Hematopoietic multipotent progenitor cell treated with erythropoietin and hydrocortisone succinate and interleukin-3 and kit ligand, for 8 days (in vitro differentiated cells): Measurements from ENCODE around the gene RBM28.
A peak's percentile ranks its signal among the peaks of the same experiment; 100 is the strongest.
"Not testable (repeated sequence)": the region's sequence is repeated elsewhere in the genome, so short reads cannot be mapped to it uniquely, and the experiment has no call there.

Source experiments
- DNase-seq: peaks from one replicate; pipeline ENCODE4 v3.0.0-alpha.2; 2015

The RBM28 gene

DNA sequence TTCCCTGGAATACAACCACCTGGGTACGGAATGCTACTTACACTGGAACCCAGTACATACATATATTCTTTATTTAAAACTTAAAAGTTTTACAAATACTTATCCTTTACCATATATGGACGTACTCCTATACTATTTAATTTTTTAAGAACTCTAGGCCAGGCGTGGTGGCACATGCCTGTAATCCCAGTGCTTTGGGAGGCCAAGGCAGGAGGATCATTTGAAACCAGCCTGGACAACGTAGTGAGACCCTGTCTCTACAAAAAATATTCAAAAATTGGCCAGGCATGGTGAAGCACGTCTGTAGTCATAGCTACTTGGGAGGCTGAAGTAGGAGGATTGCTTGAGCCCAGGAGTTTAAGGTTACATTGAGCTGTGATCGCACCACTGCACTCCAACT lies 2.0 kb downstream of the RBM28 start:
- DNase-seq, result no peak

- DNase-seq, result no peak
These were observed 8.0 kb downstream of the RBM28 start for GRCh38 chr7:128335730-128336129.

DNA sequence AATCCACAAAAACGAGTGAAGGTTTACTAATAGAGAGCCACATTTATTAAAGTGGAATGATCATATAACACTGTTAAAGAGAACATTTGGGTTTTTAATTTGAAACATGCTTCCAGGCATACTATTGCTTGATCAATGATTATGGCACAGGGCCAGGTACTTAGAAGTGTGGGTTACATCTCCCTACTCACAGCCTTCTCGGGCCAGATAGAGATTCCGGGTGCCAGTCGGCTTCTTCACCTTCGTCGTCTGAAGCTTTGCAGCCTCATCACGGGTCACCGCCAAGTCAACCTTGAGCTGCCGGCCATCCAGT lies 19.4 kb downstream of the RBM28 start:
- no peak for DNase-seq

GRCh38 chr7:128323459-128324367 lies 20.0 kb downstream of the RBM28 start:
- no peak for DNase-seq

GRCh38 chr7:128323040-128323439 lies 20.7 kb downstream of the RBM28 start:
- DNase-seq, result no peak

DNA sequence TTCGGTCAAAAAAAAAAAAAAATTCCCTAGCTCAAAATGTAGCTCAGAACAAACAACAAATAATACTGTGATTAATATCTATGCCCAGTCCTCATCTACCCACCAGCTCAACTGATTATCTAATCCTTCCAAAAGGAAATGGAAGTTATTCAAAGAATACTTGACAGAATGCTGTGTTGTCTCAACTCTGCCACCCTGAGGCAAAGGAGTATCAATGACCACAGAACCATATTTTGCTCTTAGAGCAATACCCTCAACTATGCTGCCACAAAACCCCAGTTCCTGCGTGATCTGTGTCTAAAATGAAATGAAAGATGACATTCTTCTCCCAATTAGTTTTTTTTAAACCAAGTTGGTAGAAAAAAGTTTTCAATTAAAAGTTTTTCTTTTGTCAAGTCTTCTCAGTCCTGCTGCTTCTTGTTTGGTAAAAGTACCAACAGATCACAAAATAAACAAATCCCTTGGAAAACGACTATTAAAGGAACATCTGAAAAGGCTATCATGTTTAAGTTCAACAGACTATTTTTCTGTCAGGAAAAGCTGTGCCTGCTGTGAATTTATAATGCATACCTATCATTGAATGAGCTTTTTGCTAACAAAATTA lies 21.6 kb downstream of the RBM28 start:
- DNase-seq, result peak; percentile 69

DNA sequence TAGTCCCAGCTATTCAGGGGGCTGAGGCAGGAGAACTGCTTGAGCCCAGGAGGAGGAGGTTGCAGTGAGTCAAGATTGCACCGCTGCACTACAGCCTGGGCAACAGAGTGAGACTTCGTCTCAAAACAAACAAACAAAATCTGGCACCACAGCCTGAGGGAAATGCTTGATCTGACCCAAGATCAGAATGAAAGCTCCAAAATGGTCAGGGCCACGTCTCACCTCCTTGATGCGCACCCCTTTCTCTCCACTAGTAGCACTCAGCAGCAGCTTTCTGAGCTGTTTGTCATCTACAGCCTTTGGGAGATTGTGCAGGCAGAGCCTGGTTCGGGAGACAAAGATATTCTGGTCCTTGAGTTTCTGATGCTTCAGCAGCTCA lies 22.7 kb downstream of the RBM28 start:
- no peak for DNase-seq

DNA sequence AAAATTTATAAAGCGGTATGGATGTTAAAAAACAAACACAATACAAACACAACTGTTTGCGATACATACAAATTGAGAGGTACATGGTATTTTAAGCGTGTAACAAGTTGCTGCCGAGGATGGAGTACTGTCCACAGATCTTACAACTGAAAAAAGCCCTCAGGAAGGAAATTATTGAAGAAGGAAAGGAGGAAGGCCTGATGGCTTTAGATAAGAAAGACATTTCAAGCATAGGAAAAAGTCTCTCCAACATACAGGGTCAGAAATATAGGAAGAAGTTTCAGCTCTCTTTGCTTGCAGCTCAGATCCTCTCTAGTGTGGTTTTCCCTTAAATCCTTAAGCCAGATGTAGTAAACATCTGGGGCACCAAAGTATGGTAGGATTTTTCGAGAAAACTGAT lies 25.0 kb downstream of the RBM28 start:
- no peak for DNase-seq

- DNase-seq, result no peak
These were observed 32.7 kb downstream of the RBM28 start for GRCh38 chr7:128311013-128311412.

GRCh38 chr7:128310499-128310898 lies 33.2 kb downstream of the RBM28 start:
- DNase-seq, result no peak

DNA sequence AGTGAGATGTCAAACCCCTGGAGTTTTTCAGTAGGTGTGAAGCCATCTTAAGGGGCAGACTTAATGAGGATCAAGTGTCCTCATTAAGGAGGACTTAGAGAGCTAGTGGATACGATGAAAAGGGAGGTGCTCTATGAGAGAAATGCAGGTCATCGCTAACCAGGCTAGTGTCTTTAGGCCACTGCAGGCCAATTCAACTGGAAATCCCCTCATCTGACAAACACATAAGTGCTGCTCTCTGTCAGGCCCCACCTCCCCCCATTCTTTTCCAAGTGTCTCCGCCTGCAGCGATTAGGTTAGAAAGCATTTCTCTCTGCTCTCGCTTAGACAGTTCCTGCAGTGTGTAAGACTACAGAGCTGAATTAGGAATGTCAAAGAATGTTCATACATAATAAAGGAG lies 33.7 kb downstream of the RBM28 start:
- no peak for DNase-seq

DNA sequence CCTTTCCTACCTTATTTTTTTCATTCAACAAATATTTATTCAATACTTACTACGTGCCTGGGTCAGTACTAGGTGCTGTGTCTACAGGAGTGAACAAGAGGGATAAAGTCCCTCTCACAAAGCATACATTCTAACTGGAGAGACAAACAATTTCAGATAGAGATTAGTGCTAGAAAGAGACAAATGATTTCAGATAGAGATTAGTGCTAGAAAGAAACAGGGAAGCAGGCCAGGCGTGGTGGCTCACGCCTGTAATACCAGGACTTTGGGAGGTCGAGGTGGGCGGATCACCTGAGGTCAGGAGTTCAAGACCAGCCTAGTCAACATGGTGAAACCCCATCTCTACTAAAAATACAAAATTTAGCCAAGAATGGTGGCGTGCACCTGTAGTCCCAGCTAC lies 34.6 kb downstream of the RBM28 start:
- DNase-seq, result no peak

GRCh38 chr7:128307061-128307460 lies 36.6 kb downstream of the RBM28 start:
- DNase-seq, result no peak

DNA sequence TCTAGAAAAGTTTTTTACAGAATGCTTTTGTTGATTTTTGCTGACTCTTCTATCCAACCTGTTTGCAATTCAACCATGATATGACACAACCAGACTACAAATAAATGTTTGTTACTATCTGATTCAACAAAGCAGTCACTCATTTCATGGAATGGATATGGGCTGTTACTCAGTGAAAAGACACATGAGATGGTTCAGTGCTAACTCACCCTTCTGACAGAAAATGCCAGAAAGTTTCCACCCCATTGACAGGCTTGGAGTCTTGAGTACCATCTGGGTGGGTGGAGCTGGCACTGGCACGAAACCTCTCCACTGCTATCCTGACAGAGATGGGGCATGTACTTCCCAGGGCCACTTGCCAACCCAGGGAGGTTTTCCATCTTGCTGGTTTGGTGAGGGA lies 39.5 kb downstream of the RBM28 start:
- DNase-seq, result no peak

GRCh38 chr7:128303643-128304042 lies 40.1 kb downstream of the RBM28 start:
- DNase-seq, result no peak

DNA sequence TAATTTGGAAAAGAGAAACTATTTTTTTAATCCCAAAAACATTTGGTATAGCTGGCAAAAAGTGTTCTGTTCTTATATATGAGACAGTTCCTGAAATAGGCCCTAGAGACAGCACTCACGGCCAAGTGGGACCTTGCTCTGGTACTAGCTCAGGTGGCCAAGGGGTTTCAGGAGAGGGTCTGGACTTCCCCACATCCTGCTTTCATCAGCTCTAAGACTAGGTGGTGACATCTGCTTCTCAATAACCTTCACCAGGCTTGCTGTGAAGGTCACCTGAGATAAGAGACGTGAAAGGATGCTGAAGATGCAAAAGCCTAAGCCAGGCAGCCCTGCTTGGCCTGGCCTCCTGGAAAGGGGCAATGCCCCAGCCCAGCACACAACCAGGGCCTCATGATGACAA lies 40.6 kb downstream of the RBM28 start:
- DNase-seq, result no peak

DNA sequence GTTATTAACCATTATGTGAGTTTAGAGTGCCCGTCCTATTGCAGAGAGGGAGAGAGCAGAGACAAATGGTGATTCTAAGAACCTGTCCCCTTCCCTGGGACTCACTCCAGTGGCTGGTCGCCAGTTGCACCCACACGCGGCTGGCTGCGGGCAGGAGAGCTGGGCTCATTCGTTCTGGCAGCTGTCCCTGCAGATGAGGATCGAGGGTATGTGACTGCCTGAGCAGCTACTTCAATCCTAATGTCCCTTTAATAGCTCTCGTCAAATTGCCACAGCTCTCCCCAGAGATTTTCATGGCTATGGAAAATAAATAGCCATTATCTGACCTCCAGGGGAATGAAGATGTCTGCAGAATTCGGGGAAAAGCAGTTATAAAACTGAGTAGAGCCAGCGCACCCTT lies 41.6 kb downstream of the RBM28 start:
- no peak for DNase-seq

DNA sequence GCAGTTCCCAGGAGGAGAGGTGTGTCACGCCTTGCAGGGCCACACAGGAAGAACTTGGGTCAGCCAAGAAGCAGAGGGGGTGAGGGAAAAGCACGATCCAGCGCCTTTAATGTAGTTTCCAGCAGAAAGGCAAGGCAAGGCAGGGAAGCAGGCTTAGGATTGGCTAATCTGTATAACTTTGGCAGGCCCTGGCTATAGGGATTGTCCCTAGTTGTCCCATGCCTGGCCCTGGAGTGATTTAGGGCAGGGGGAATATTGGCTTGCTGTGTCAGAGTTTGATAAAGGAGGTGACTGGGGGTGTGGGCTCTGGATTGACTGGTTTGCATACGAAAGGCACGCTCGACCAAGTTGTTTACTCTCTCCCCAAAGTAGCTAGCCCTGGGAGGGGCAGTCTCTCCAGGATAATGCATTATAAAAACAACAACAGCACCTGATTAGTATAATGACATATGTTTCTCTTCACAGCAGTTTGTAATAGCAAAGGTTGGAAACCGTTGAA lies 44.5 kb downstream of the RBM28 start:
- no peak for DNase-seq

- not testable (repeated sequence) for DNase-seq
These were observed 45.7 kb downstream of the RBM28 start for GRCh38 chr7:128298004-128298403.

GRCh38 chr7:128287556-128287955 lies 56.2 kb downstream of the RBM28 start:
- DNase-seq, result no peak

DNA sequence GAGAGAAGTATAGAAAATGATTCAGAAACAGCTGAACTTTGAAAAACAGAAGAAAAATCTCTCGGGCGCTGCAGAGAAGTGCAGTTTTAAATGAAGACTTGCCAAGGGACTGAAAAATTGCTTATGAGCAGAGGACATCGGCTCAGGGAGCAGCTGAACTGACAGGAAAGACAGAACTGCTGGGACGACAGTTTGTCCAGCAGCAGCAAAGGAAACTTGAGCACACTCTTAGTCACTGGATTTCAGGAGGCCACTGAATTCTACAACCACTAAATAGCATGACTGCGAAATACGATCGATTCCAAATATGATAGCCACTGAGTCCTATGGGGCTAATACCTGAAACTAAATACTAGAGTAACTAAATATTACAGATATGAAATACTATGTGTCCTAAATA lies 59.6 kb downstream of the RBM28 start:
- DNase-seq, result no peak

DNA sequence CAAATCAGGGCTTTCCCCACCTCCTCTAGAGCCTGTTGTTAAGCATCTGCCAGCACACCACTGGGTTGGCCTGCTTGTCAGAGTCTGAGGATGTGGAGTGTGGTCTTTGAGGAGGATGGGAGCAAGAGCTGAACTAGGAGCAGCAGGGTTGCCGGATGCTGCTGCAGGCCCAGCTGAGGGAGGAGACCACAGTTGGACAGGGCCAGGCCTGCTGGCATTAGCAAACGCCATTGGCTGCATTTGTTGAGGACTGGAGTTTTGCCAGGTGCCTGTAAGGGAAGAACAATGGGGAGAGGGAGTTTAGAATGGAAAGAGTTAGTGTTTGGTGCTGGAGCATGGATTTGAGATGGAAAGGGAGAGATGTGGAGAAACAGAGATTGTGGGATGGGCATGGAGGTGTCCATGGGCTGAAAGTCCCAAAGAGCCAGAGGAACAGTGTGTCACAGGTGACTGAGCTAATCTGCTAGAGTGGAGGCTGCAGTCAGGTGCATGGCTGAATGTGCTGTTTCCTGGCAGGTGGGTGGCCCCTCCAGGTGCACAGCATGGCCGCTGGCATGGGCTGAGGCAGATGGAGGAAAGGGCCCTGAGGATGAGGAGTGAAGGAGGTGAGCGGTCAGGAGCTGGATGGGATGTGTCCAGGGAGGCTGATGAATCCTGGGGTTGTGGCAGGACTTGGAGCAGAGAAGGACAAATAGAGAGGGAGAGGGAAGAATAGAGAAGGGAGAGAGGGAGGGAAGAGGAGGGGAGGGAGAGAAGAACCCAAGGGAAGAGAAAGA lies 61.9 kb downstream of the RBM28 start:
- DNase-seq, result no peak

GRCh38 chr7:128280451-128280850 lies 63.3 kb downstream of the RBM28 start:
- peak; percentile 15 for DNase-seq
